GM19025 (cell line): Measurements from ENCODE around the gene ETFRF1.

Experiments used
- ATAC-seq: cut with Tn5 transposase; IDR thresholded peaks from one replicate; pipeline ENCODE4 v1.9.1; 2021; ENCODE audit warnings: mild to moderate bottlenecking, low read depth, moderate library complexity; ENCODE audit not compliant: unreplicated experiment

ETFRF1 gene

DNA sequence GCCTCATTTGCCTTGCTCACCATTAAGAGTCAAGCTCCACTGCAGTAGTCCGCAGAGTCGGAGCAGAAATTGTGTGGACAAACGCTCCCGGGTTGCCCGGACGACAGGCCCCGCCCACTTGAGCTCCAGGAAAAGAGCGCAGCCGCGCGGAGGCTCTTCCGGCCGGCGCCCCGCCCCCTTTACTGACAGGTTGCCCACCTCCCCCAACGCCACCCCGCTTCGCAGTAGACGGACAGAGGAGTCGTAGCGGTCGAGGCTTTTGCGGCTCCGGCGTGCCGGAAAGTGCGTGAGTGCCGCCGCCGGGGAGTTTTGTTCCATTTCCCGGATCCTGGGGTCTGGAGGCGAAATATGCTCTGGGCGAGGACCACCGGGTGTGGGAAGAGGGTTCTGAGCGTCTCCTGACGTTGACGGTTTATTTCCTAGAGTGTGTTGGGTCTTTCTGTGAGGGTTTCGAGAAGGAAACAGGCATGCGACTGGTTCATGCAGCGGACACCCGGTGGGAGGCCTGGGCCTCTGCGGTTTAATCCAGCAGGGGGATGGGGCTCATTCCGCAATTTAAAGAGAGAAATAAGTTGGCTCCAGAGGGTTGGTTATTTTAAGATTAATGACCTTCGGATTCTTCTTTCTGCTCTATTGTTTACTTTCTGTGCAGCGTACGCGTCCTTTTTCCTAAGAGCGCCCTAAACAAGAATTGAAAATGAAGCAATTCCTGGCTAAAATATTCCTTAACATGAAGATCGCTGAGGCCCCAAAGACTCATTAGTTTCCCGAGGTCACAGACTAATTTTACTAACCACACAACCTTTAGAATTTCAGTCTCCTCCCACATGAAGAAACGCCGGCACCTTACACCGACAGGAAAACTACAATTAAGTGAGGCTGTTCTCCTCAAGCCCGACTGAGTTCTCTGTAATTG lies at the start of gene ETFRF1, which contains the start of gene DNAI7:
Gene ETFRF1 (plus strand): TSS at position 182 of the 916 bp plus-strand sequence. CDS start 8,720 bp downstream, outside the sequence.
Gene DNAI7 (minus strand): TSS at position 105 of the 916 bp plus-strand sequence. CDS start 82 bp downstream, at position 23.
- peak; percentile 96 for ATAC-seq

GRCh38 chr12:25146686-25147085 lies 48.4 kb upstream of the ETFRF1 start:
- ATAC-seq: no peak

- no peak for ATAC-seq
Measured at GRCh38 chr12:25151476-25151875, 43.6 kb upstream of the ETFRF1 start.

- ATAC-seq: no peak
Measured at GRCh38 chr12:25152055-25152454, 43.0 kb upstream of the ETFRF1 start.

DNA sequence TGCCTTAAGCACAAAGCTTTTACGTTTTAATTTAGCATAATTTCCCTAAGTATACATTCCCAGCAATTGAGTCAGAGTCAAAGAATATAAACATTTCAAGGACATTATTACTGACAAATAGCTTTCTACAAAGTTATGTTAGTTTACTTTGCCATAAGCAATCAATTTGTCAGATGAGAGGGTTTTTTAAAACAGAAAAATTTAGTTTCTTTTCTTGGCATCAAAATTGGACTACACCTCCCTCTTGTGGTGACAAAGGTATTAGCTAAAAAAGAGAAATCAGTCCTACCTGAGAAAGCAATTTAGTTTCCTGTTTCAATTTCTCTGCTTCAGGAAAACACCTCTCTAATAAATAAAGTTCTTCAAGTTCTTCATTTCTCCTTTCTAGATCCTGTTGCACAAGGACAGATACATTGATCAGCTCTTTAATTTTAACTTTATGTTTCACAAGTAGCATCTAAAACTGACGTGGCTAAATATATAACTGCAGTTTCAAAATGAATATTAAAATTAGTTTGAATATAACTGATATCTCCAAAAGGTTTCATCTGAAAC lies 39.9 kb upstream of the ETFRF1 start:
- no peak for ATAC-seq

- no peak for ATAC-seq
Measured at GRCh38 chr12:25156061-25156460, 39.0 kb upstream of the ETFRF1 start.

- no peak for ATAC-seq
Measured at GRCh38 chr12:25162866-25163265, 32.2 kb upstream of the ETFRF1 start.

DNA sequence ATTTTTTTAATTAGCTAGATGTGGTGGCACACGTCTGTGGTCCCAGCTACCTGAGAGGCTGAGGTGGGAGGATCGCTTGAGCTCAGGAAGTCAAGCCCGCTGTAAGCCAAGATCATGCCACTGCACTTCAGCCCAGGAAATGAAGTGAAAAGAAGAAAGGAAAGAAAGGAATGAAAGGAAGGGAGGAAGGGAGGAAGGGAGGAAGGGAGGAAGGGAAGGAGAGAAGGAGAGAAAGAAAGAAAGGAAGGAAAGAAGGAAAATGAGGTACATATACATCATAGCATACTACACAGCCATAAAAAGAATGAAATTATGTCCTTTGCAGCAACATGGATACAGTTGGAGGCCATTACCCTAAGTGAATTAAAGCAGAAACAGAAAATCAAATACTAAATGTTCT lies 12.3 kb upstream of the ETFRF1 start:
- no peak for ATAC-seq

- no peak for ATAC-seq
Measured at GRCh38 chr12:25184132-25184531, 10.9 kb upstream of the ETFRF1 start.

DNA sequence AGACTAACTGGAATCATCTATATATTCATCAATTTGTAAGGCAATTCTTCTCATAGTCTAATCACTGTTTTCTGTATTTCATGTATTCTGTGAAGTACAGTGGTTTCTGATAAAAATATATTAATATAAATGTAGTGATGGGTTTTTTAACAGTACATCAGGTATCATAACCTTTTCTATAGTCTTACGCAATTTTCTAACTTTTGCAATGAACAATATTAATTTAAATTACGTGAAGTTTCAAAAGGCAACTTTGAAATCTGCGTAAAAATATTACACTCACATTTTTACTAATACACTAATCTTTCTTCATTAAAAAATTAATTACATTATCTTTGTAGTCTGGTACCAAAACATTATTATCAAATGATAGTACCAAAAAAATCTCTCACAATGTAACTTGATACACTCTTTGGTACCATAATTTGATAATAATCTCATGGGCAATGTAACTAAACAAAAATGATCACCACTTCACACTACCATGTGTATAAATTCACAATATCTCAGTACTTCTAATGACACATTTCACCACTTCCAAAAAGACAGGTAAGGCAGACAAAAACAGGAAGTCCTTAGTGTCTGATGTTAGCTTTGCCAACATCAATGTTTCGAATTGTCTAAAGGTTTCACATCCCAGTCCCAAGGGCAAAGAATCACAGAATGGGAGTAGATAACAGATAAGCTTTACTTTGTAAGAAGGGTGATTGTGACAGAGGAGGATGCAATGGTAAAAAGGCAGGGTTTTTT lies 8.8 kb upstream of the ETFRF1 start:
- no peak for ATAC-seq

GRCh38 chr12:25186788-25187402 lies 8.1 kb upstream of the ETFRF1 start:
- peak; percentile 66 for ATAC-seq

GRCh38 chr12:25187781-25188180 lies 7.3 kb upstream of the ETFRF1 start:
- no peak for ATAC-seq

DNA sequence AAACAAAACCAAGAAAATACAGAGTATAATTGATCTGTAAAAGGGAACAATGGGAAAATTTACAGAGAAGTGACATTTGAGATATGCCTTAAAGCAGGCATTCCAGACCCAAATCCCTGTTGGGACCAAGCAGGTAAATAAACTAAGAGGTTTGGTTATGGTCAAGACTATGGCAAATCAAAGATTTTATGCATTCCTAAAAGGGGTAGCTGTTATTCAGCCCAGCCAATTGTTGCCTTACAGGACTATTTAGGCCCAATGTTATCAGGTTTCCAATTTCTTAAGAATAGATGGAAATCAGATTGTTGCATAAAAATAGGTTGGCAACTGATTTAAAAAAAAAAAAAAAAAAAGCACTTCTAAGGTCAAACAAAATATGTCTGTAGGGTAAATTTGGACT lies 5.4 kb upstream of the ETFRF1 start:
- no peak for ATAC-seq

- no peak for ATAC-seq
Measured at GRCh38 chr12:25190793-25191192, 4.2 kb upstream of the ETFRF1 start.

DNA sequence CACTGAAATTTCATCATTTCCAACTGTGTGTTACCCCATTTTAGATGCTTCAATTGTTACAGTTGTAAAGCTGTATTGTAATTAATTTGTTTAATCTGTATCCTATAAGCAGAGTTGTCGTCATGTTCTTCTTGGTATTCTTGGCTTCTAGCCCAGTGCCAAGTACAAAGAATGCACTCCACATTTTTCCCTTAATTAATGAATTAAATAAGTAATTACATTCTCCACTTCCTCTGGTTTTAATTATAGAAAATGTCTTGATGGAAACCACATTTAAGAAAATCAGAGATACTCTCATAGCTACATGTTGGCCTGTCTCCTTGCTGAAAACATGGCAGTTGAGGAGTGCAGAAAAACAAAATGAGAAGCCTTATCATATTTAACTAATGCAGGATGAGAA lies 823 bp upstream of the ETFRF1 start:
- no peak for ATAC-seq

DNA sequence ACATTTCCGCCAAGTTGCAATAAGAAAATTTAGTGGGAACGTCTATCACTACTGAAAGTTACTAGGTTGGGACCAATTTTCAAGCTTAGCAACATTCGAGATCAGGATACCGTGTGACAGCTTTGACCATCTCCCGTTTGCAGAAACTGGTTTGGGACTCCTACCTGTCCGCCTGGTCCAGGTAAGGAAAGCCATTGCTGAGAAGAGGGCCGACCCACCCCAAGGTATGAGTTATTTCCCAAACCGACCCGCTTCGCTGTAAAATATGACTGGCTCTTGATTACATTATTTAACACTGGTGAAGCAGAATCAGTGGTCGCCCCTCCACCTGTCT lies 348 bp upstream of the ETFRF1 start:
- peak; percentile 3 for ATAC-seq

DNA sequence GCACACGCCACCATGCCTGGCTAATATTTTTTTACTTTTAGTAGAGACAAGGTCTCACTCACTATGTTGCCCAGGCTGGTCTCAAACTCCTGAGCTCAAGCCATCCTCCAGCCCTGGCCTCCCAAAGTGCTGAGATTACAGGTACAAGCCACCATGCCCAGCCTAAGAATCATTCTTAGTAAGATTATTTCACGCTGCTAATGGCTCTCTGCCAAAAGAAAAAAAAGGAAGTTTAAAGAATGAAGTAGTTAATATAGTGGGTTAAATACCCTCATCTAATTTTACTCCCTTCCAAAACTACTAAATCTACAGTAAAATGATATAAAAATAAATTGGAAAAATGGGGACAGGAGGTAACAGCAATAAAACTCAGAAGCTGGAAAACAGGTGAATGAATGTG lies 2.6 kb downstream of the ETFRF1 start:
- ATAC-seq: no peak

DNA sequence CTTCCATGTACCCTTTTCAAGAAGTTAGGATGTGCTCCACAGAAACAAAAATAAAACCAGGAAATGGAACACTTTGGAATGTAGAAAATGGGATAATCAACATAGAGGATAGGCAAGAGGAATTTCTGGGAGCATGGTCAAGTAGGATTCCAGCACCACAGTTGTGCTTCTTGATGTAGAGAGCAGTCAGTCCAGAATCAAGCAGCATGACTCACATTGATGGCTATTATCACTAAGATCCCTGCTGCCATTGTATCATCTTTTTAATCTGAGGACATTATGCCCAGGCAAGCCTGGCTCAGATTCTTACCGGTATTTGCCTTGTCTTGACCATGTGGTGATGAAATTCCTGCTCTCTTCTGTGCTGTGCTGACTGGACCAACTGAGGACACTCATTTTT lies 5.7 kb downstream of the ETFRF1 start:
- ATAC-seq: no peak

GRCh38 chr12:25202137-25202536 lies 7.1 kb downstream of the ETFRF1 start:
- no peak for ATAC-seq

DNA sequence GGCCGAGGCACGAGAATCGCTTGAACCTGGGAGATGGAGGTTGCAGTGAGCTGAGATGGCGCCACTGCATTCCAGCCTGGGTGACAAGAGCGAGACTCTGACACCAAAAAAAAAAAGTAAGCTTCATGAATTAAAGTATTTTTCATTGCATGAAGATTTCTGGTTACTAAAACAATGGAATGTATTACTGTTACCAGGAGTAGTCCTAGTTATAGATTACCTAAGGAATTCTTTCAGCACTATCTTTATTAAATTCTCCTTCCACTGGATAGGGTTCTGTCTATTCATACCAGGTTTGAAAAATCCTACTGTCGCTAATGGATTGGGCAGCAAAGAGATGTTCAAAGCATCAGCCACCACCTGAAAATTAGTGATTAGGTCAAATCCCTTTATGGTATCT lies 12.4 kb downstream of the ETFRF1 start:
- ATAC-seq: no peak

DNA sequence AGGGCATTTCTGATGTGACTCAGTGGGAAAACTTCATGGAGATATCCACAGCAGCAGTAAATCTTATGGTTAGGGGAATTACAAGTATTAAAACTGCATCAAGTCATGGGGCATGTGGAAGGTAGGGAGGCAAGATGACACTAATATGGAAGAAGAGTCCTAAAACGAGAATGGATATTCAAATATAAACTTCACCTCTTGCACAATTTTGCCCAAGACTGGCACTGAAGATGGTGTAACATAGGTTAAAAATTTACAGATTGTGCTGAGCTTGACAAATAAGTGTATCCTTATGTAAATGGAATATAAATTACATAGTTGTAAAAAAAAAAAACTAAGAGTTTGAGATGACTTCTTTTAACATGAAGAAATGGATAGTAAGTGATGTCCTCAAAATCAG lies 12.8 kb downstream of the ETFRF1 start:
- no peak for ATAC-seq
